Common myeloid progenitor, CD34-positive (primary cell): Measurements from ENCODE around the gene SERPINF2.
"Not testable (repeated sequence)": the region's sequence is repeated elsewhere in the genome, so short reads cannot be mapped to it uniquely, and the experiment has no call there.

ENCODE experiments used
- CTCF ChIA-PET: fragments of 350-600 bp; sonication (Branson Sonifier 250); formaldehyde crosslinking; loops from one replicate; lab custom pipeline; 2021; ENCODE audit warnings: antibody characterized with exemption; lab: Charles Lee
- POLR2A ChIA-PET: fragments of 350-600 bp; sonication (Branson Sonifier 250); formaldehyde crosslinking; loops from one replicate; lab custom pipeline; 2021; ENCODE audit warnings: antibody characterized with exemption; lab: Charles Lee
- DNase-seq, 3 donors: peaks; one replicate each; pipeline versions ENCODE4 v3.0.0 to v3.0.0-alpha.2; 2013
- H3K27ac ChIP-seq, 2 experiments: 1 replicate in 1 of 2; 2 replicates in 1 of 2; pipeline ENCODE4 v1.7.0; 2013; ENCODE audit warnings: inconsistent platforms in 2 of 2, low read length in 2 of 2, mild to moderate bottlenecking in 2 of 2, low read depth in 1 of 2, moderate library complexity in 1 of 2; ENCODE audit not compliant: severe bottlenecking in 2 of 2, insufficient read depth in 1 of 2, poor library complexity in 1 of 2
- H3K27me3 ChIP-seq, 5 experiments: replicated peaks in 2 of 5; 1 replicate in 3 of 5; 2 replicates in 2 of 5; pipeline versions ENCODE4 v1.6.1 to v1.7.0; 2013; ENCODE audit warnings: low read length in 4 of 5, mild to moderate bottlenecking in 2 of 5, moderate library complexity in 2 of 5, inconsistent platforms in 1 of 5; ENCODE audit not compliant: insufficient read depth in 5 of 5, control insufficient read depth in 4 of 5
- H3K36me3 ChIP-seq, 4 experiments: 1 replicate in 2 of 4; 2 replicates in 2 of 4; pipeline versions ENCODE4 v1.6.1 to v1.7.0; 2013; ENCODE audit warnings: low read length in 3 of 4, control low read depth in 1 of 4, mild to moderate bottlenecking in 1 of 4; ENCODE audit not compliant: control insufficient read depth in 4 of 4, insufficient read depth in 4 of 4
- H3K4me1 ChIP-seq, 4 experiments: 1 replicate in 3 of 4; 2 replicates in 1 of 4; pipeline versions ENCODE4 v1.6.1 to v1.7.1; 2013; ENCODE audit warnings: low read length in 3 of 4, mild to moderate bottlenecking in 3 of 4, control low read depth in 1 of 4, inconsistent platforms in 1 of 4, moderate library complexity in 1 of 4; ENCODE audit not compliant: control insufficient read depth in 4 of 4, insufficient read depth in 4 of 4; ENCODE audit errors: control extremely low read depth in 1 of 4
- H3K4me3 ChIP-seq, 7 experiments: 1 replicate in 4 of 7; 2 replicates in 3 of 7; pipeline versions ENCODE4 v1.5.1 to v1.7.0; 2013; ENCODE audit warnings: mild to moderate bottlenecking in 7 of 7, low read length in 6 of 7, moderate library complexity in 6 of 7, inconsistent platforms in 2 of 7, low read depth in 2 of 7, control low read depth in 1 of 7; ENCODE audit not compliant: insufficient read depth in 4 of 7, control insufficient read depth in 1 of 7; ENCODE audit errors: extremely low read depth in 1 of 7
- H3K9me3 ChIP-seq, 5 experiments: 1 replicate in 4 of 5; 2 replicates in 1 of 5; pipeline versions ENCODE4 v1.6.1 to v1.7.1; 2013; ENCODE audit warnings: low read length in 4 of 5, mild to moderate bottlenecking in 2 of 5, inconsistent platforms in 1 of 5, low read depth in 1 of 5, moderate library complexity in 1 of 5; ENCODE audit not compliant: control insufficient read depth in 4 of 5, insufficient read depth in 2 of 5; ENCODE audit errors: control extremely low read depth in 1 of 5
- WGBS: methylation state at CpG from one replicate; pipeline ENCODE4 v1.1.5; 2013; ENCODE audit not compliant: insufficient coverage; 5-methylcytosine and 5-hydroxymethylcytosine counted together

The SERPINF2 gene

GRCh38 chr17:1716076-1716911, 26.4 kb upstream of the SERPINF2 start:
- H3K27ac ChIP-seq = peak overlapping the region; percentile 98 to 99
- DNase-seq = peak; percentile 100
- 0% methylated on average over 50 of the region's 70 CpGs for WGBS
- no peaks in the 10 kb centered on the region for H3K36me3 ChIP-seq
- POLR2A ChIA-PET = interaction anchor here (0.9 to 2.1 kb wide), 8 partner anchors 9 to 113 kb away, joined by 3 to 15 read pairs (median 4); partner anchors contain the start of genes RILP and SMYD4
- no peaks in the 10 kb centered on the region for H3K27me3 ChIP-seq
- peaks cover 0 to 54% (median 45%) of the 10 kb centered on the region in 4 experiments for H3K4me1 ChIP-seq
- H3K9me3 ChIP-seq = no peaks in the 10 kb centered on the region
- CTCF ChIA-PET = interaction anchor here (0.6 to 8.7 kb wide), 15 partner anchors 11 to 105 kb away, joined by 3 to 231 read pairs (median 3); no protein-coding TSS in a partner anchor
- peak overlapping the region; percentile 72 to 95 (median 80) for H3K4me3 ChIP-seq

GRCh38 chr17:1716912-1717695, 25.6 kb upstream of the SERPINF2 start:
- H3K9me3 ChIP-seq = no peaks in the 10 kb centered on the region
- no peaks in the 10 kb centered on the region for H3K36me3 ChIP-seq
- ChIA-PET POLR2A (interaction anchor here (0.6 to 2.1 kb wide), 9 partner anchors 10 to 154 kb away, joined by 3 to 15 read pairs (median 4); partner anchors contain the start of genes RILP and SMYD4), CTCF (interaction anchor here (0.8 to 8.7 kb wide), 15 partner anchors 10 to 683 kb away, joined by 3 to 231 read pairs (median 3); no protein-coding TSS in a partner anchor)
- H3K4me1 ChIP-seq = peaks cover 0 to 58% (median 50%) of the 10 kb centered on the region in 4 experiments
- peak; percentile 97 to 99 (median 98) for DNase-seq
- no peaks in the 10 kb centered on the region for H3K27me3 ChIP-seq
- WGBS = 0% methylated on average over 9 of the region's 13 CpGs
- H3K27ac ChIP-seq = peak overlapping the region; percentile 98 to 99
- H3K4me3 ChIP-seq = peak overlapping the region; percentile 72 to 95 (median 80)

GRCh38 chr17:1718362-1719165, 24.1 kb upstream of the SERPINF2 start:
- H3K9me3 ChIP-seq = no peaks in the 10 kb centered on the region
- no peak overlapping the region for H3K4me3 ChIP-seq
- no peak for DNase-seq
- H3K4me1 ChIP-seq = peaks cover 0 to 67% (median 58%) of the 10 kb centered on the region in 4 experiments
- H3K27me3 ChIP-seq = no peaks in the 10 kb centered on the region
- ChIA-PET POLR2A (interaction anchor here (0.6 kb wide), 1 partner anchor 81 kb away, joined by 3 read pairs; no protein-coding TSS in a partner anchor), CTCF (interaction anchor here (1.0 to 8.7 kb wide), 6 partner anchors 18 to 79 kb away, joined by 3 to 231 read pairs (median 4); partner anchors contain the start of gene SERPINF1)
- H3K36me3 ChIP-seq = no peaks in the 10 kb centered on the region
- peak overlapping the region in 1 of 2 experiments; percentile 99 for H3K27ac ChIP-seq
- WGBS = 97% methylated on average over 16 of the region's 19 CpGs

- WGBS = 42% methylated on average over 10 of the region's 11 CpGs
These were observed 21.8 kb upstream of the SERPINF2 start for GRCh38 chr17:1720856-1721386.

GRCh38 chr17:1722022-1722421, 20.6 kb upstream of the SERPINF2 start:
- H3K4me3 ChIP-seq, H3K9me3 ChIP-seq, H3K27me3 ChIP-seq, H3K27ac ChIP-seq, DNase-seq: not testable (repeated sequence)
- WGBS = 100% methylated on average over 1 of the region's 8 CpGs
- Histone ChIP-seq H3K4me1 (peaks cover 0 to 63% (median 57%) of the 10 kb centered on the region in 4 experiments), H3K36me3 (peaks cover 0 to 12% (median 6%) of the 10 kb centered on the region in 4 experiments)
- ChIA-PET POLR2A (interaction anchor here (0.6 to 1.6 kb wide), 2 partner anchors 38 to 62 kb away, joined by 3 to 6 read pairs; no protein-coding TSS in a partner anchor), CTCF (interaction anchor here (0.8 to 8.7 kb wide), 15 partner anchors 9 to 143 kb away, joined by 3 to 231 read pairs (median 5); partner anchors contain the start of gene RILP)

More at GRCh38 chr17:1720856-1721386, 21.8 kb upstream of the SERPINF2 start:
- H3K9me3 ChIP-seq = no peaks in the 10 kb centered on the region
- no peak overlapping the region for H3K27ac ChIP-seq
- no peaks in the 10 kb centered on the region for H3K27me3 ChIP-seq
- H3K4me3 ChIP-seq = peak overlapping the region in 2 of 7 experiments; percentile 10 to 36
- POLR2A ChIA-PET = interaction anchor here (1.6 kb wide), 1 partner anchor 63 kb away, joined by 6 read pairs; no protein-coding TSS in a partner anchor
- CTCF ChIA-PET = interaction anchor here (0.7 to 8.7 kb wide), 13 partner anchors 11 to 89 kb away, joined by 3 to 231 read pairs (median 5); no protein-coding TSS in a partner anchor
- H3K4me1 ChIP-seq = peaks cover 0 to 67% (median 59%) of the 10 kb centered on the region in 4 experiments
- H3K36me3 ChIP-seq = peaks cover 0 to 2% (median under 1%) of the 10 kb centered on the region in 4 experiments
- DNase-seq = peak; percentile 53 to 72 (median 67)
